HEK293T (cell line): ENCODE measurements around the gene LMTK3.
"Not testable (repeated sequence)": the region's sequence is repeated elsewhere in the genome, so short reads cannot be mapped to it uniquely, and the experiment has no call there.

Experiments used
- ARNT ChIP-seq: fragments of 450-650 bp; IDR thresholded peaks from 2 replicates; pipeline ENCODE4 v1.6.1; 2017; ENCODE audit warnings: mild to moderate bottlenecking
- BHLHE40 ChIP-seq: fragments of 450-650 bp; IDR thresholded peaks from 2 replicates; pipeline ENCODE4 v1.6.1; 2016; ENCODE audit warnings: mild to moderate bottlenecking, moderate library complexity, borderline replicate concordance
- CTBP1 ChIP-seq: fragments of 450-650 bp; IDR thresholded peaks from 2 replicates; pipeline ENCODE4 v1.6.1; 2016; ENCODE audit warnings: borderline replicate concordance
- ELF4 ChIP-seq: fragments of 450-650 bp; IDR thresholded peaks from 2 replicates; pipeline ENCODE4 v1.6.1; 2017; ENCODE audit warnings: antibody characterized with exemption
- FOXA1 ChIP-seq: fragments of 450-650 bp; IDR thresholded peaks from 2 replicates; pipeline ENCODE4 v1.6.1; 2016; ENCODE audit warnings: mild to moderate bottlenecking
- FOXK2 ChIP-seq: fragments of 450-650 bp; IDR thresholded peaks from 2 replicates; pipeline ENCODE4 v1.6.1; 2016; ENCODE audit warnings: mild to moderate bottlenecking
- FOXM1 ChIP-seq: fragments of 450-650 bp; IDR thresholded peaks from 2 replicates; pipeline ENCODE4 v1.6.1; 2017; ENCODE audit warnings: mild to moderate bottlenecking, borderline replicate concordance
- HDGF ChIP-seq: fragments of 450-650 bp; IDR thresholded peaks from 2 replicates; pipeline ENCODE4 v1.6.1; 2017; ENCODE audit warnings: antibody characterized with exemption, borderline replicate concordance
- NFRKB ChIP-seq: fragments of 450-650 bp; IDR thresholded peaks from 2 replicates; pipeline ENCODE4 v1.6.1; 2016; ENCODE audit warnings: mild to moderate bottlenecking, moderate library complexity
- PKNOX1 ChIP-seq: fragments of 450-650 bp; IDR thresholded peaks from 2 replicates; pipeline ENCODE4 v1.6.1; 2016
- SP1 ChIP-seq: fragments of 450-650 bp; IDR thresholded peaks from 2 replicates; pipeline ENCODE4 v1.6.1; 2017
- SUZ12 ChIP-seq: fragments of 450-650 bp; IDR thresholded peaks from 2 replicates; pipeline ENCODE4 v1.6.1; 2016; ENCODE audit warnings: mild to moderate bottlenecking
- TARDBP ChIP-seq: fragments of 450-650 bp; IDR thresholded peaks from 2 replicates; pipeline ENCODE4 v1.6.1; 2016
- ZNF384 ChIP-seq: fragments of 450-650 bp; IDR thresholded peaks from 2 replicates; pipeline ENCODE4 v1.6.1; 2016

- TF ChIP-seq FOXA1, HDGF, PKNOX1, NFRKB, FOXK2, FOXM1, ELF4, SUZ12, TARDBP, CTBP1, SP1, ARNT, ZNF384, BHLHE40: not testable (repeated sequence)
Measured at GRCh38 chr19:48538057-48538456, 26.4 kb upstream of the LMTK3 start.
